Measurements from ENCODE around the gene SERPINA5. TPM values are rescaled to one million over a fixed set of nuclear protein-coding genes. Genes with fewer than 3 reads are reported as not detected.

SERPINA5 gene
- total and polyA plus RNA-seq, 10 donors = 11.5 to 216 (median 135) TPM

DNA sequence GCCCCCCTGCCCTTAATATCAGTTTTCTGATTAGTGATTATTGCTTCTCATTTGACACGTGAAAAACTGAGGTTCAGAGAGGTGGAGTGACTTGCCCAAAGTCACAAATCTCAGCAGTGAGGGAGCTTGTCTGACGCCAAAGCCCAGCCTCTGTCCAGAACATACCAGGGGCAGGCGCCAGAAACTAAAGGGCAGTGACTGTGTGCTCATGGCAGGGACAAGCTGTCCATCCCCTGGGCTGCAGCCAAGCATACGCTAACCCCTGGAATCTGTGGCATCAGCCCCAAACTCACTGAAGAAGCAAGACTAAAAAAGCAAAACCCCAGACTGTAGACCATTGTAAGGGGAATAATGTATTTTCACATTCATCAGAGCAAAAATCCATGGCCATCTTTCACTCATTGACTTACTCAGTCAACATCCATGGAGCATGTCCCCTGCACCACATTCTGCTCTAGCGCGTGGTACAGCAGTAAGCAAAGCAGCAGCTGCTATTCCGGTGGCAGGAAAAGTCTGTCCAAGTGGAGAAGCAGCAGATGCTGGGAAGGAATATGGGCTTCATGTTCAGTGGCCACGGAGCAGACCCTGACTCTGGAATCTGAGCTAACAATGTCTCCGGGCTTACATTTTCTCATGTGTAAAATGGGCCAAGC lies 21.5 kb upstream of the SERPINA5 start:
- Histone ChIP-seq H3K36me3 (no peaks in the 10 kb centered on the region), H3K4me1 (no peaks in the 10 kb centered on the region), H3K27me3 (replicated peaks in 1 of 7) (peaks cover 0 to 29% (median 0%) of the 10 kb centered on the region in 7 donors), H3K9me3 (peaks cover 0 to 26% (median 7%) of the 10 kb centered on the region in 8 donors), H3K27ac (no peak overlapping the region), H3K4me3 (no peak overlapping the region)
- WGBS, 5 donors = 69 to 89% (median 84%) methylated on average over 9 of the region's 9 CpGs
- no peak for DNase-seq
- intact Hi-C loops (cut with DNase I; ENCODE audit: low total_unique reads) = no loop called here
- TF ChIP-seq, protein P1, sequence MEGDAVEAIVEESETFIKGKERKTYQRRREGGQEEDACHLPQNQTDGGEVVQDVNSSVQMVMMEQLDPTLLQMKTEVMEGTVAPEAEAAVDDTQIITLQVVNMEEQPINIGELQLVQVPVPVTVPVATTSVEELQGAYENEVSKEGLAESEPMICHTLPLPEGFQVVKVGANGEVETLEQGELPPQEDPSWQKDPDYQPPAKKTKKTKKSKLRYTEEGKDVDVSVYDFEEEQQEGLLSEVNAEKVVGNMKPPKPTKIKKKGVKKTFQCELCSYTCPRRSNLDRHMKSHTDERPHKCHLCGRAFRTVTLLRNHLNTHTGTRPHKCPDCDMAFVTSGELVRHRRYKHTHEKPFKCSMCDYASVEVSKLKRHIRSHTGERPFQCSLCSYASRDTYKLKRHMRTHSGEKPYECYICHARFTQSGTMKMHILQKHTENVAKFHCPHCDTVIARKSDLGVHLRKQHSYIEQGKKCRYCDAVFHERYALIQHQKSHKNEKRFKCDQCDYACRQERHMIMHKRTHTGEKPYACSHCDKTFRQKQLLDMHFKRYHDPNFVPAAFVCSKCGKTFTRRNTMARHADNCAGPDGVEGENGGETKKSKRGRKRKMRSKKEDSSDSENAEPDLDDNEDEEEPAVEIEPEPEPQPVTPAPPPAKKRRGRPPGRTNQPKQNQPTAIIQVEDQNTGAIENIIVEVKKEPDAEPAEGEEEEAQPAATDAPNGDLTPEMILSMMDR (IDR thresholded peaks at IDR 0.05 in 8 of 11, conservative IDR thresholded peaks at IDR 0.05 in 3 of 11) = no peak
- no peak for TF ChIP-seq POLR2AphosphoS5 (IDR thresholded peaks at IDR 0.05)

GRCh38 chr14:94560291-94560665 lies 20.9 kb upstream of the SERPINA5 start:
- Histone ChIP-seq H3K27ac (no peak overlapping the region), H3K4me1 (no peaks in the 10 kb centered on the region), H3K27me3 (replicated peaks in 1 of 7) (peaks cover 0 to 29% (median 0%) of the 10 kb centered on the region in 7 donors), H3K4me3 (no peak overlapping the region), H3K36me3 (no peaks in the 10 kb centered on the region), H3K9me3 (peaks cover 0 to 21% (median 2%) of the 10 kb centered on the region in 8 donors)
- 68 to 78% (median 73%) methylated on average over 3 of the region's 3 CpGs for WGBS, 5 donors
- intact Hi-C loops (cut with DNase I; ENCODE audit: low total_unique reads) = no loop called here
- no peak for DNase-seq
- TF ChIP-seq POLR2A (IDR thresholded peaks at IDR 0.05) = no peak

GRCh38 chr14:94560751-94561655 lies 20.2 kb upstream of the SERPINA5 start, which contains the start of gene SERPINA4:
TSS of gene SERPINA4 (plus strand) at chr14:94561442. CDS start at chr14:94563483, 2,041 bp downstream.
- intact Hi-C loops (cut with DNase I; ENCODE audit: low total_unique reads) = no loop called here
- Histone ChIP-seq H3K27ac (no peak within 1 kb of the TSS), H3K4me3 (no peak within 1 kb of the TSS), H3K9me3 (peaks cover 0 to 15% (median 0%) of the 10 kb centered on the region in 8 donors), H3K27me3 (replicated peaks in 1 of 7) (peaks cover 0 to 27% (median 0%) of the 10 kb centered on the region in 7 donors), H3K4me1 (no peaks in the 10 kb centered on the region), H3K36me3 (no peaks in the 10 kb centered on the region)
- TF ChIP-seq POLR2AphosphoS5 (IDR thresholded peaks at IDR 0.05) = no peak
- TF ChIP-seq, protein P1 (IDR thresholded peaks at IDR 0.05 in 8 of 11, conservative IDR thresholded peaks at IDR 0.05 in 3 of 11) = no peak
- TF ChIP-seq POLR2A (IDR thresholded peaks at IDR 0.05) = no peak
- WGBS, 5 donors = 77 to 94% (median 84%) methylated on average over 8 to 11 of the region's 11 CpGs
- no peak for DNase-seq

- Histone ChIP-seq H3K4me1 (no peaks in the 10 kb centered on the region), H3K27me3 (replicated peaks in 1 of 7) (peaks cover 0 to 21% (median 0%) of the 10 kb centered on the region in 7 donors), H3K9me3 (peaks cover 0 to 9% (median 0%) of the 10 kb centered on the region in 8 donors), H3K27ac (no peak overlapping the region), H3K4me3 (no peak overlapping the region), H3K36me3 (no peaks in the 10 kb centered on the region)
- intact Hi-C loops (cut with DNase I; ENCODE audit: low total_unique reads) = no loop called here
- TF ChIP-seq, protein P1 (IDR thresholded peaks at IDR 0.05 in 8 of 11, conservative IDR thresholded peaks at IDR 0.05 in 3 of 11) = no peak
- TF ChIP-seq POLR2AphosphoS5 (IDR thresholded peaks at IDR 0.05) = no peak
- no peak for TF ChIP-seq POLR2A (IDR thresholded peaks at IDR 0.05)
- WGBS, 5 donors = 75 to 88% (median 84%) methylated on average over 7 of the region's 7 CpGs
- DNase-seq = no peak
These were observed 19.6 kb upstream of the SERPINA5 start for GRCh38 chr14:94561656-94562010.
